NB4 (cell line): ENCODE measurements around the gene CRYAB.

ENCODE experiments used
- MYC ChIP-seq: IDR thresholded peaks from 2 replicates; pipeline ENCODE4 v1.6.1; 2011; ENCODE audit warnings: low read depth, low read length
- POLR2A ChIP-seq: IDR thresholded peaks from 2 replicates; pipeline ENCODE4 v1.6.1; 2011; ENCODE audit warnings: mild to moderate bottlenecking; ENCODE audit not compliant: insufficient read length; ENCODE audit errors: extremely low read depth
- TF ChIP-seq, protein P1 (sequence below): IDR thresholded peaks from one replicate; pipeline ENCODE4 v1.5.1; 2012; ENCODE audit warnings: low read depth, low read length
- TF ChIP-seq, protein P2 (sequence below): IDR thresholded peaks from 2 replicates; pipeline ENCODE4 v1.6.1; 2011; ENCODE audit warnings: low read depth, low read length

DNA sequence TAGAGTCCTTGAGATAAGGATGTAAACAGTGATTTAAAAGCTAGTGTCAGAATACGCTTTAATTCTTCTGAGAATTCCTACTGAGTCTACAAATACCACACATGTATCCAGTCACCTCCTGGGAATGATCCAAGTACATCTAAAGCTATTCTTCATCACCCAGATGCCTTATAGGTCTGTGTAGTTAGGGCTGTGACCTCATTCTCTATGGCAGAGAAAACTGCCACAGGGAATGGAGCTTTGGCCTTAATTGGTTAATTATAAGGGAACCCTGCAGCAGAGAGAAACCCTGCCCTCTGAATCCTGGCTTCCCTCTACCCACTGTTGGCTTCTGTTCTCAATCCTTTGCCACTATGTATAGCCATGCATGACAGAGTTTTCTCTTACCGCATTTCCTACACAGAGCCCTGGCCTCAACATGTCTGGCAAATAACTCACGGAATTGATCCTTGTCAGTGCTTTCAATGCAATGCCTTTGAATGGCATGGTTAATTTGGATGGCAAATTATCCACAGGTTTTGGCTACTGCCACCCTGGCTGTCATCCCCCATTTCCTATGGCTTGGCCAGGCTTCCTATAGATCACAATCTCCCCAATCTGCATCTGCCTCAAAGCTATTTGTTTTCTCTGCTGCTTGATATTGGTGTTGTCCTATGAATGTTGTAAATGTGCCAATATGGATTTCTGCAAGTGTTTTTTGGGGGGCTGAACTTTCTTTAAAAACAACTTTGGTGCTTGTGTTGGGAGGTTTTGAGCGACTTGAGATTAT is 28.4 kb upstream of the CRYAB start:
- TF ChIP-seq, protein P1, sequence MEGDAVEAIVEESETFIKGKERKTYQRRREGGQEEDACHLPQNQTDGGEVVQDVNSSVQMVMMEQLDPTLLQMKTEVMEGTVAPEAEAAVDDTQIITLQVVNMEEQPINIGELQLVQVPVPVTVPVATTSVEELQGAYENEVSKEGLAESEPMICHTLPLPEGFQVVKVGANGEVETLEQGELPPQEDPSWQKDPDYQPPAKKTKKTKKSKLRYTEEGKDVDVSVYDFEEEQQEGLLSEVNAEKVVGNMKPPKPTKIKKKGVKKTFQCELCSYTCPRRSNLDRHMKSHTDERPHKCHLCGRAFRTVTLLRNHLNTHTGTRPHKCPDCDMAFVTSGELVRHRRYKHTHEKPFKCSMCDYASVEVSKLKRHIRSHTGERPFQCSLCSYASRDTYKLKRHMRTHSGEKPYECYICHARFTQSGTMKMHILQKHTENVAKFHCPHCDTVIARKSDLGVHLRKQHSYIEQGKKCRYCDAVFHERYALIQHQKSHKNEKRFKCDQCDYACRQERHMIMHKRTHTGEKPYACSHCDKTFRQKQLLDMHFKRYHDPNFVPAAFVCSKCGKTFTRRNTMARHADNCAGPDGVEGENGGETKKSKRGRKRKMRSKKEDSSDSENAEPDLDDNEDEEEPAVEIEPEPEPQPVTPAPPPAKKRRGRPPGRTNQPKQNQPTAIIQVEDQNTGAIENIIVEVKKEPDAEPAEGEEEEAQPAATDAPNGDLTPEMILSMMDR: no peak
- no peak for TF ChIP-seq MYC
- no peak for TF ChIP-seq POLR2A
- TF ChIP-seq, protein P2, sequence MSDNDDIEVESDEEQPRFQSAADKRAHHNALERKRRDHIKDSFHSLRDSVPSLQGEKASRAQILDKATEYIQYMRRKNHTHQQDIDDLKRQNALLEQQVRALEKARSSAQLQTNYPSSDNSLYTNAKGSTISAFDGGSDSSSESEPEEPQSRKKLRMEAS: no peak
